Hepatocyte (in vitro differentiated cells): ENCODE results near the gene EVI2B. TPM values are rescaled to one million over a fixed set of nuclear protein-coding genes. Genes with fewer than 3 reads are reported as not detected.

ENCODE experiments used
- DNase-seq: peaks from one replicate; pipeline ENCODE4 v3.0.0-alpha.2; 2016; ENCODE audit warnings: low spot score
- H2AFZ ChIP-seq: fragments of 200-600 bp; sonication (generic); 2 replicates; pipeline ENCODE4 v1.6.0; 2016; ENCODE audit warnings: antibody characterized with exemption, mild to moderate bottlenecking
- H3K27ac ChIP-seq: fragments of 200-600 bp; sonication (generic); 2 replicates; pipeline ENCODE4 v1.5.1; 2016; ENCODE audit warnings: mild to moderate bottlenecking
- H3K27me3 ChIP-seq: fragments of 200-600 bp; sonication (generic); 2 replicates; pipeline ENCODE4 v1.6.1; 2016
- H3K36me3 ChIP-seq: fragments of 200-600 bp; sonication (generic); replicated peaks from 2 replicates; pipeline ENCODE4 v1.5.1; 2016; ENCODE audit warnings: low read depth; ENCODE audit not compliant: insufficient read depth
- H3K4me1 ChIP-seq: fragments of 200-600 bp; sonication (generic); 2 replicates; pipeline ENCODE4 v1.5.1; 2016; ENCODE audit warnings: mild to moderate bottlenecking, moderate library complexity; ENCODE audit not compliant: insufficient read depth
- H3K4me2 ChIP-seq: fragments of 200-600 bp; sonication (generic); 2 replicates; pipeline ENCODE4 v1.6.0; 2016
- H3K4me3 ChIP-seq: fragments of 200-600 bp; sonication (generic); 2 replicates; pipeline ENCODE4 v1.5.1; 2016; ENCODE audit warnings: mild to moderate bottlenecking
- H3K79me2 ChIP-seq: fragments of 200-600 bp; sonication (generic); 2 replicates; pipeline ENCODE4 v1.6.0; 2017; ENCODE audit warnings: mild to moderate bottlenecking
- H3K9me2 ChIP-seq: fragments of 200-600 bp; sonication (generic); replicated peaks from 2 replicates; pipeline ENCODE4 v1.6.0; 2017; ENCODE audit warnings: mild to moderate bottlenecking; ENCODE audit not compliant: insufficient read depth
- H3K9me3 ChIP-seq: fragments of 200-600 bp; sonication (generic); 2 replicates; pipeline ENCODE4 v1.5.1; 2016; ENCODE audit warnings: low read depth, mild to moderate bottlenecking
- H4K20me1 ChIP-seq: fragments of 200-600 bp; sonication (generic); 2 replicates; pipeline ENCODE4 v1.6.0; 2016; ENCODE audit warnings: mild to moderate bottlenecking; ENCODE audit not compliant: insufficient read depth, poor library complexity, severe bottlenecking
- EZH2 ChIP-seq: fragments of 200-600 bp; sonication (generic); IDR thresholded peaks from 2 replicates; pipeline ENCODE4 v1.6.1; 2016; ENCODE audit warnings: antibody characterized with exemption, mild to moderate bottlenecking, borderline replicate concordance
- EZH2phosphoT487 ChIP-seq: fragments of 200-600 bp; sonication (generic); IDR thresholded peaks from one replicate; pipeline ENCODE4 v1.6.1; 2018; ENCODE audit warnings: antibody characterized with exemption, mild to moderate bottlenecking, low read depth, moderate library complexity; ENCODE audit not compliant: unreplicated experiment, severe bottlenecking
- WGBS: methylation state at CpG from one replicate; pipeline ENCODE4 v1.1.6; 2016; ENCODE audit warnings: low lambda C conversion rate; ENCODE audit errors: missing lambda C conversion rate; 5-methylcytosine and 5-hydroxymethylcytosine counted together
- polyA plus RNA-seq: library from polyadenylated mRNA; unstranded; fragments of >200 nt; fragmentation: Nextera tagmentation; extraction: Ambion mirVana; gene quantifications from 2 replicates; pipeline ENCODE4 v1.2.1, GENCODE V29; 2016
- total RNA-seq: library from RNA; depleted of rRNA; stranded (reverse); fragments of >200 nt; gene quantifications from 2 replicates; pipeline ENCODE4 v1.2.3, GENCODE V29; 2014
- TF ChIP-seq, protein P1 (sequence below): fragments of 200-600 bp; sonication (generic); IDR thresholded peaks from 2 replicates; pipeline ENCODE4 v1.5.1; 2016; ENCODE audit warnings: antibody characterized with exemption, mild to moderate bottlenecking; ENCODE audit not compliant: poor library complexity

The EVI2B gene
- total and polyA plus RNA-seq, 2 experiments from 2014 or later: not detected

GRCh38 chr17:31321966-31322365, 8.1 kb upstream of the EVI2B start:
- no peak overlapping the region for H3K4me2 ChIP-seq

GRCh38 chr17:31321481-31321880, 7.6 kb upstream of the EVI2B start, which contains the start of gene EVI2A:
Gene EVI2A (minus strand): TSS chr17:31321622. CDS start chr17:31319013, 2,609 bp downstream.
- Histone ChIP-seq H3K36me3 (no peaks in the 10 kb centered on the region), H3K4me1 (no peaks in the 10 kb centered on the region), H3K79me2 (no peaks in the 10 kb centered on the region), H3K4me2 (no peak within 1 kb of the TSS), H4K20me1 (no peaks in the 10 kb centered on the region), H3K27ac (no peak within 1 kb of the TSS), H3K9me2 (no peaks in the 10 kb centered on the region), H3K9me3 (no peaks in the 10 kb centered on the region), H3K4me3 (no peak within 1 kb of the TSS), H3K27me3 (no peaks in the 10 kb centered on the region), H2AFZ (no peak within 1 kb of the TSS)
- TF ChIP-seq, protein P1, sequence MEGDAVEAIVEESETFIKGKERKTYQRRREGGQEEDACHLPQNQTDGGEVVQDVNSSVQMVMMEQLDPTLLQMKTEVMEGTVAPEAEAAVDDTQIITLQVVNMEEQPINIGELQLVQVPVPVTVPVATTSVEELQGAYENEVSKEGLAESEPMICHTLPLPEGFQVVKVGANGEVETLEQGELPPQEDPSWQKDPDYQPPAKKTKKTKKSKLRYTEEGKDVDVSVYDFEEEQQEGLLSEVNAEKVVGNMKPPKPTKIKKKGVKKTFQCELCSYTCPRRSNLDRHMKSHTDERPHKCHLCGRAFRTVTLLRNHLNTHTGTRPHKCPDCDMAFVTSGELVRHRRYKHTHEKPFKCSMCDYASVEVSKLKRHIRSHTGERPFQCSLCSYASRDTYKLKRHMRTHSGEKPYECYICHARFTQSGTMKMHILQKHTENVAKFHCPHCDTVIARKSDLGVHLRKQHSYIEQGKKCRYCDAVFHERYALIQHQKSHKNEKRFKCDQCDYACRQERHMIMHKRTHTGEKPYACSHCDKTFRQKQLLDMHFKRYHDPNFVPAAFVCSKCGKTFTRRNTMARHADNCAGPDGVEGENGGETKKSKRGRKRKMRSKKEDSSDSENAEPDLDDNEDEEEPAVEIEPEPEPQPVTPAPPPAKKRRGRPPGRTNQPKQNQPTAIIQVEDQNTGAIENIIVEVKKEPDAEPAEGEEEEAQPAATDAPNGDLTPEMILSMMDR: no peak
- no peak for TF ChIP-seq EZH2phosphoT487
- TF ChIP-seq EZH2: no peak
- no peak for DNase-seq
- 87% methylated on average over 3 of the region's 3 CpGs for WGBS

More at GRCh38 chr17:31321966-31322365, 8.1 kb upstream of the EVI2B start:
- DNase-seq: no peak
- 92% methylated on average over 4 of the region's 4 CpGs for WGBS
- no peaks in the 10 kb centered on the region for H3K4me1 ChIP-seq
- no peaks in the 10 kb centered on the region for H4K20me1 ChIP-seq
- TF ChIP-seq EZH2: no peak
- TF ChIP-seq, protein P1: no peak
- H3K36me3 ChIP-seq: no peaks in the 10 kb centered on the region
- H3K9me3 ChIP-seq: no peaks in the 10 kb centered on the region
- no peaks in the 10 kb centered on the region for H3K9me2 ChIP-seq
- H3K27ac ChIP-seq: no peak overlapping the region
- no peak overlapping the region for H3K4me3 ChIP-seq
- H2AFZ ChIP-seq: no peak overlapping the region
- no peaks in the 10 kb centered on the region for H3K79me2 ChIP-seq
- H3K27me3 ChIP-seq: no peaks in the 10 kb centered on the region

- Histone ChIP-seq H3K27ac (no peak overlapping the region), H3K9me3 (no peaks in the 10 kb centered on the region), H3K36me3 (no peaks in the 10 kb centered on the region), H3K79me2 (no peaks in the 10 kb centered on the region), H3K4me3 (no peak overlapping the region), H2AFZ (no peak overlapping the region), H3K4me2 (no peak overlapping the region), H3K9me2 (no peaks in the 10 kb centered on the region), H4K20me1 (no peaks in the 10 kb centered on the region), H3K4me1 (no peaks in the 10 kb centered on the region), H3K27me3 (no peaks in the 10 kb centered on the region)
- TF ChIP-seq EZH2: no peak
- no peak for TF ChIP-seq EZH2phosphoT487
- TF ChIP-seq, protein P1: no peak
- WGBS: 58% methylated on average over 1 of the region's 1 CpG
- no peak for DNase-seq
Measured at GRCh38 chr17:31320791-31321190, 6.9 kb upstream of the EVI2B start.

GRCh38 chr17:31320241-31320640, 6.4 kb upstream of the EVI2B start:
- Histone ChIP-seq H3K36me3 (no peaks in the 10 kb centered on the region), H2AFZ (no peak overlapping the region), H3K4me2 (no peak overlapping the region), H3K27ac (no peak overlapping the region), H3K9me2 (no peaks in the 10 kb centered on the region), H4K20me1 (no peaks in the 10 kb centered on the region), H3K27me3 (no peaks in the 10 kb centered on the region), H3K9me3 (no peaks in the 10 kb centered on the region), H3K79me2 (no peaks in the 10 kb centered on the region), H3K4me1 (no peaks in the 10 kb centered on the region), H3K4me3 (no peak overlapping the region)
- 85% methylated on average over 2 of the region's 2 CpGs for WGBS
- no peak for DNase-seq
- no peak for TF ChIP-seq EZH2
- no peak for TF ChIP-seq EZH2phosphoT487
- TF ChIP-seq, protein P1: no peak
